K562 (cell line): ENCODE data around the gene GAPDH. TPM values are rescaled to one million over a fixed set of nuclear protein-coding genes. Genes with fewer than 3 reads are reported as not detected.

Source experiments
- BHLHE40 ChIP-seq: IDR thresholded peaks from 2 replicates; pipeline ENCODE4 v1.6.1; 2011; ENCODE audit warnings: low read length, improper control_type of control experiment
- CREB1 ChIP-seq, 2 experiments: sonication (generic) in 1 of 2; formaldehyde crosslinking in 1 of 2; IDR thresholded peaks; 2 replicates each; pipeline versions ENCODE4 v1.6.1 to v1.8.0; 2012 to 2022; ENCODE audit warnings: inconsistent platforms in 1 of 2, mild to moderate bottlenecking in 1 of 2, missing genetic modification reagents in 1 of 2, moderate library complexity in 1 of 2
- LCOR ChIP-seq: sonication (generic); formaldehyde crosslinking; IDR thresholded peaks from 2 replicates; pipeline ENCODE4 v1.8.0; 2022; ENCODE audit warnings: mild to moderate bottlenecking, missing genetic modification reagents
- MGA ChIP-seq: fragments of 450-650 bp; IDR thresholded peaks from 2 replicates; pipeline ENCODE4 v1.6.1; 2016; ENCODE audit warnings: mild to moderate bottlenecking, moderate library complexity
- MYNN ChIP-seq, 2 experiments: sonication (generic); formaldehyde crosslinking in 1 of 2; IDR thresholded peaks; 2 replicates each; pipeline versions ENCODE4 v1.5.0 to v1.6.1; 2016 to 2020; ENCODE audit warnings: antibody characterized with exemption in 1 of 2, missing genetic modification reagents in 1 of 2
- POLR2A ChIP-seq: fragments of 450-650 bp; conservative IDR thresholded peaks from 2 replicates; pipeline ENCODE4 v1.6.1; 2016
- POLR2AphosphoS2 ChIP-seq: IDR thresholded peaks from 2 replicates; pipeline ENCODE4 v1.6.1; 2012; ENCODE audit warnings: low read length, improper control_type of control experiment
- POLR2AphosphoS5 ChIP-seq: IDR thresholded peaks from 2 replicates; pipeline ENCODE4 v1.6.1; 2011; ENCODE audit warnings: mild to moderate bottlenecking, low read depth, low read length, moderate library complexity; ENCODE audit not compliant: control insufficient read depth, insufficient read depth
- TEAD4 ChIP-seq, 2 experiments: sonication (generic) in 1 of 2; formaldehyde crosslinking in 1 of 2; IDR thresholded peaks; 2 replicates each; pipeline versions ENCODE4 v1.6.1 to v1.8.0; 2012 to 2022; ENCODE audit warnings: borderline replicate concordance in 1 of 2, inconsistent platforms in 1 of 2, low read length in 1 of 2, mild to moderate bottlenecking in 1 of 2, missing genetic modification reagents in 1 of 2
- ZNF695 ChIP-seq: fragments of 450-650 bp; formaldehyde crosslinking; IDR thresholded peaks from 2 replicates; pipeline ENCODE4 v1.4.0; 2020; ENCODE audit warnings: mild to moderate bottlenecking, moderate library complexity
- polyA plus RNA-seq, 8 experiments: library from polyadenylated mRNA; depleted of rRNA in 4 of 8; stranded (reverse) in 5 of 8; unstranded in 3 of 8; fragments of >200 nt; fragmentation: Nextera tagmentation in 2 of 8; fragmentation: Illumina TruSeq in 1 of 8; extraction: Ambion mirVana in 2 of 8; extraction: Trizol in 1 of 8; gene quantifications; 2 replicates each; pipeline versions ENCODE4 v1.2.1 to v1.2.3, GENCODE V29; 2011 to 2014; ENCODE audit warnings: inconsistent platforms in 1 of 8, missing spikeins in 1 of 8
- total RNA-seq, 7 experiments: library from RNA; depleted of rRNA in 6 of 7; stranded (reverse); fragments of >200 nt in 6 of 7; fragmentation: Illumina TruSeq in 2 of 7; extraction: Trizol in 2 of 7; gene quantifications; 2 replicates each; pipeline versions ENCODE4 v1.2.1 to v1.2.3, GENCODE V29; 2011 to 2021; ENCODE audit warnings: low replicate concordance in 1 of 7

The GAPDH gene
- total and polyA plus RNA-seq, 9 of the 15 experiments (the other 6 are each of a cell fraction or from before 2014, with no cell fraction given), result 2,206 to 6,793 (median 4,217) TPM

GRCh38 chr12:6538420-6539313, 4.3 kb downstream of the GAPDH start (continued):
- TF ChIP-seq MGA (peak; percentile 59), CREB1 (IDR thresholded peaks at IDR 0.05) (peak; percentile 33; the same call in 1 of the 2 replicates), CREB1 (CRISPR knock-in tag; IDR thresholded peaks at IDR 0.05) (no peak), BHLHE40 (peak; percentile 17; the same call in 1 of the 2 replicates), POLR2AphosphoS5 (peak; percentile 75; the same call in 1 of the 2 replicates), LCOR (CRISPR knock-in tag) (no peak), ZNF695 (CRISPR knock-in tag) (no peak), POLR2AphosphoS2 (peak; percentile 84), POLR2A (peak; percentile 80), MYNN (IDR thresholded peaks at IDR 0.05) (peak; percentile 40; the same call in 1 of the 2 replicates), MYNN (CRISPR knock-in tag; IDR thresholded peaks at IDR 0.05) (no peak), TEAD4 (IDR thresholded peaks at IDR 0.05; ENCODE audit: low read length) (peak; percentile 14; the same call in 1 of the 2 replicates), TEAD4 (CRISPR knock-in tag; IDR thresholded peaks at IDR 0.05; ENCODE audit: borderline replicate concordance) (no peak)
